HG03432 (cell line): ENCODE measurements around the gene CNTFR.
A peak's percentile ranks its signal among the peaks of the same experiment; 100 is the strongest.
"Not testable (repeated sequence)": the region's sequence is repeated elsewhere in the genome, so short reads cannot be mapped to it uniquely, and the experiment has no call there.

Experiments
- ATAC-seq: cut with Tn5 transposase; IDR thresholded peaks from one replicate; pipeline ENCODE4 v1.9.1; 2021; ENCODE audit warnings: mild to moderate bottlenecking, moderate library complexity; ENCODE audit not compliant: unreplicated experiment

Gene CNTFR, protein sequence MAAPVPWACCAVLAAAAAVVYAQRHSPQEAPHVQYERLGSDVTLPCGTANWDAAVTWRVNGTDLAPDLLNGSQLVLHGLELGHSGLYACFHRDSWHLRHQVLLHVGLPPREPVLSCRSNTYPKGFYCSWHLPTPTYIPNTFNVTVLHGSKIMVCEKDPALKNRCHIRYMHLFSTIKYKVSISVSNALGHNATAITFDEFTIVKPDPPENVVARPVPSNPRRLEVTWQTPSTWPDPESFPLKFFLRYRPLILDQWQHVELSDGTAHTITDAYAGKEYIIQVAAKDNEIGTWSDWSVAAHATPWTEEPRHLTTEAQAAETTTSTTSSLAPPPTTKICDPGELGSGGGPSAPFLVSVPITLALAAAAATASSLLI

DNA sequence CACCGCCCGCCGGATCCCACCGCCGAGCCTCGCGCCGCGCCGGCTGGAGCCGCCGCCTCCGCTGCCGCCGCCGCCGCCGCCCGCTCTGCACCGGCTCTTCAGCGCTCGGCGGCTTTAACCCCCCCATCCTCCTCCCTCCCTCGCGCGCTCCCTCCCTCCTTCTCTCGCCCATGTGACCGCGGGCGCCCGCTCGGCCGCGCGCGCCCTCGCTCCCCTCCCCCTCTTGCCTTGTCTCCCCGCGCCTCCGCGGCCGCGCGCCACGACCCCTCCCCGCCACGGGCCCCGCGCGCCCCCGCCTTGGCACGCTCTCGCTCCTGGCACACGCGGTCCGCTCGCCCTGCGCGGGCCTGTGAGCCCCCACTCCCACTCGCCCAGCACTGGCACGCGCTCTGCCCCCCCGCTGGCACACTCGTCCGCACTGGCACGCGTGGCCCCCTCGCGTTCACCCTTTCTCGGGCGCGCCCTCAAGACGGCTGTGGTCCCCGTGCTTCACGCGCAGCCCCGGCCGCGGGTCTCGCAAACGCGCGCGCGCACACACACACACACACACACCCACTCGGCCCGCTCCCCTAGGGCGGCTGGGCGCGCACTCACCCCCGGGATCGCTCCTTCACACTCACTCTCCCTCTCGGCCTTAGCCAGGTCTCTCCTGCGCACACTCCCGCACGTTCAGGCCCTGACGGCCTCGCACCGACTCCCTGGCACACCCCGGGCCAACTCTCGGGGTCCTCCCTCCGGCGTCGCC is at the start of gene CNTFR:
Gene CNTFR, minus strand, starts transcription at position 89 of the 745 bp plus-strand sequence. CDS start 20,743 bp downstream, outside the sequence.
- ATAC-seq: no peak

DNA sequence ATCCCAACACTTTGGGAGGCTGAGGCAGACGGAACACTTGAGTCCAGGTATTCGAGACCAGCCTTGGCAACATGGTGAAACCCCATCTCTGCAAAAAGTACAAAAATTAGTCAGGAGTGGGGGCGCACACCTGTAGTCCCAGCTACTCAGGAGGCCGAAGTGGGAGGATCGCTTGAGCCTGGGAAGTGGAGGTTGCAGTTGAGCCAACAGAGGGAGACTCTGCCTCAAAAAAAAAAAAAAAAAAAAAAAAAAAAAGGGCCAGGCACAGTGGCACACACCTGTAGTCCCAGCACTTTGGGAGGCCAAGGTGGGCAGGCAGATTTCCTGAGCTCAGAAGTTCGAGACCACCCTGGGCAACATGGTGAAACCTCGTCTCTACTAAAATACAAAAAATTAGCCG is 49.8 kb upstream of the CNTFR start:
- ATAC-seq: not testable (repeated sequence)

DNA sequence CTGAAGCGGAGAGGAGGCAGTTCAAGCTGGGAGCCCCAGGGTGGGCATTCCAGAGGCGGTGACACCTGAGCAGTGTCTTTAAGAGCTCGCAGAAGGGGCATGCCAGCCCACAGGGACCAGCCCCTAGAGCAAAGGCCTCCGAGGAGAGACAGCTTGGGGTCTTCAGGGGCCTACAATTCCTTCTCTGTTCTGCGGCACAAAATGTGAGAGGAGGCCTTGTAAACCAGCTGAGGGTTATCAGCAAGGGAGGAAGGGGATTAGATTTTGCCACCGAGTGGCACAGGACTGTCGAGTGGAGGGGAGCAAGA is 48.6 kb upstream of the CNTFR start:
- no peak for ATAC-seq

DNA sequence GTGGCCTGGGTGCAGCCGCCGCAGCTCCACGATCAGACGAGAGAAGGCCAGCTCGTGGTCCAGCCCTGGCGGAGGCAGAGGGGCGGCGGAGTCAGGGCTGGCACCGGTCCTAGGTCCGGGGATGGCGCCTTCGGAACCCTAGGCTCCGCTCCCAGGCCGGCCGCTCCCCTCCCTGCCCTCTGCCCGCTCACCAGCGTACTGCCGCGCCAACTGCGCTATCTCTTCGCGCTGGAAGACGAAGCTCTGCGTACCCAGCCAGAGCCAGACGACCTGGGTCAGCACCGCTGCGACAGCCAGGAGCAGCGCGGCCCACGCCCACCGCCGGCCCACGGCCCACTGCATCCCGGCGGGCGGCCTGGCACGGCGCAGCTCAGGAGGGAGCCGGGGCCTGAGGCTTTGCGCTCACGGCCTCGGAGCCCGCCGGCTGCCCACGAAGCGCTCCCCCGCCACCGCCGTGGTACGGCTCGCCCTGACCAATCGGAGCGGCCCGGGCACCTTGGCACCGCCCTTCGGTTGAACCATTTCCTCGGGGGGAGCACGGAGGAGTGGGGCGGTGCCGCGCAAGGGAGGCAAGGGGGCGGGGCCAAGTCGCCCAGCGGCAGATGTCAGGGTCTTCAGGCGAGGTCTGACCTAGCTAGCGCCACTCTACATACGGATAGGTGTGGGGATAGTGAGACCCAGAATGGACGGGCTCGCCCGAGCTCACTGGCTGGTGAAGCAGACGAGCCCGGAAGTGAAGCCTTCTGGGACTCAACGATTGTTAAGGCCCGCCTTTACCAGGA is 48.0 kb upstream of the CNTFR start, which contains the start of gene SIGMAR1:
Gene SIGMAR1, minus strand, starts transcription at position 432 of the 782 bp plus-strand sequence. Its CDS starts 90 bp downstream, at position 342.
- peak; percentile 94 for ATAC-seq

DNA sequence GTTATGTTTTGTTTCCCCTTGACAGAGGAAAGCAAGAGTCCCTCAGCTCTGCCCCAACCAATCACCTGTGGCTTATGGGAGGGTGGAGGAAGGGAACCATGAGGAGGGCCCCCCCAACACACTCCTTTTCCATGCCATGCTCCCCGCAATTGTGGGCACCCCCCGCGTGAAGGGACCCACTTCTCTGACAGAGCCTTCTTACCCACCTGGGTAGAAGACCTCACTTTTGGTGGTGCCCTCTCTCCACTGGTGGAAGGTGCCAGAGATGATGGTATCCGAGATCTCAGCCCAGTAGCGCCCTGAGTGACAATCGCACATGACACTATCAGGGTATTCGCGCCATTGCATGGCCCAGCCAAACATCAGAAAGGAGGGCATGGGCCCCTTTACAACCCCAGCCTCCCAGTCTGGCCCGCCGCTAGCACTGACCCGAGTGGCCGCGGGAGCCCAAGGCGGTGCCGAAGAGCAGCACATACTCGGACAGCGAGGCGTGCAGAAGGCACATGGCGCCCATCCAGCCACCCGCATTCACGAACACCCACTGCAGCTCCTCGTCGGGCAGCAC is 47.3 kb upstream of the CNTFR start:
- ATAC-seq: no peak

DNA sequence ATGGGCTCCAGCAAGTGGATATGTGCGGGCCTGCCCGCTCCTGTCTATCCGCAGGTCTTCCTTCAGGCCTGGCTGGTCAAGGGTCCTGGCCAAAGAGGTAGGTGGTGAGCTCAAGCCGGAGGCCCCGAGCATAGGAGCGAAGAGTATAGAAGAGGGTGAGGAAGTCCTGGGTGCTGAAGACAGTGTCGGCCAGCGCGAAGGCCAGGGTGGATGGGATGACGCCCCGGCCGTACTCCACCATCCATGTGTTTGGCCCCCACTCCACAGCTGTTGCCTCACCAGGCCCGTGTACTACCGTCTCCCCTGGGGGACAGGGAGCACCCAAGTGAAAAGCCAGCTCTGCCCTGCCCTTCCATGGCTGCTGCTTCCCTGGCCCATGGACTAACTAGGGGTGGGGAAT is 46.0 kb upstream of the CNTFR start:
- ATAC-seq: no peak

DNA sequence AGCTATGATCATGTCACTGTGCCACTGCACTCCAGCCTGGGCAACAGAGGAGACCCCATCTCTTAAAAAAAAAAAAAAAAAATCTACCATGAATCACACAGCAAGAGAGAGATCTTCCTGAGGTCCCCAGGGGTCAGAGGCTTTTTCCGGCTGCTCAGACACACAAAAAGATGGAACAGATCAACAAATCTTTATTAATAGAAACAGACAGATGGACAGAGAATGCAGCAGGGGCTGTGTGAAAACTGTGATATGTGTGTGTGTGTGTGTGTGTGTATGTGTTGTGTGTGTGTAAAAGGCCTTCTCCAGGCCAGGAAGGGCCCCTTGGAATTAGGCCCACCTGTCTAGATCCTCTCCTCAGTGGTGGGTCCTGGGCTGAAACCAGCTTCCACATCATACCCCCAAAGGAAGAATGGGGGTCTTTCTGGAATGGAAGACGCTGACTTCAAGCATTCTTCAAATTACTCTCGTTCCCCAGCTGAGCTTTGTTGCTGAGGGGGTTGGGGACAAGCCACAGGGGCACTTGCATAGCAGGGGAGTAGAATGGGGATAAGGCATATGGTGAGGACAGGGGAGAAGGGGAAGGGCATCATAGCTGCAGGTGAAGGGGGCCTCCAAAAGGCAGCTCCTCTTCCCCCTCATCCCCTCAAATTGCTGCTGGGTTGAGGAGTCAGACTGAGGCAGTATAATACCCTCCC is 45.2 kb upstream of the CNTFR start:
- ATAC-seq: no peak

DNA sequence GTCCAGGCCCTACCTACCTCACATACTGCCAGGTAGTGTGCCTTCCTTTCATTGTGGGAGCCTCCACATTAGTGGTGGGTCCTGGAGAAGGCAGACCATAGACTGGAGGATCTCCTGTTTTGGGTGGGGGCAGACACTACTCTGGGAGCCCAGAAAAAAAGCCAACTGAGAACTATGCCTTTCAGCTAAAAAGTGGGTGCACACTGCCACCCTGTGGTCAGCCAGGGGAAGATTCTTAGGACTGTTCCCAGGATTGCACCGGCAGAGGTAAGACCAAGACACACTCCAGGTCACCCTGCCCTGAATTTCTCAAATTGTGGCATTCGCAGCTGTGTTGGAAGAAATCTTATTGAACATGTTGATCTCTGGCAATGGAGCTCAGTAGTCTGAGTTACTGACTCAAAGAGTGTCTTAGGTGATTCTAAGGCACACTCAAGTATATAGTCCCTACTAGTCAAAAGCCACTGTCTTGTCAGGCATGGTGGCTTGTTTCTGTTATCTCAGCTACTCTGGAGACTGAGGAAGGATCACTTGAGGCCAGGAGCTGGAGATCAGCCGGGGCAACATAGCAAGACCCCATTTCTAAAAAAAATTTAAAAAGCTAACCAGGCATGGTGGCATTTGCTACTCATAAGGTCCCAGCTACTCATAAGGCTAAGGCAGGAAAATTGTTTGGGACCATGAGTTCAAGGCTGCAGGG is 44.5 kb upstream of the CNTFR start:
- no peak for ATAC-seq

DNA sequence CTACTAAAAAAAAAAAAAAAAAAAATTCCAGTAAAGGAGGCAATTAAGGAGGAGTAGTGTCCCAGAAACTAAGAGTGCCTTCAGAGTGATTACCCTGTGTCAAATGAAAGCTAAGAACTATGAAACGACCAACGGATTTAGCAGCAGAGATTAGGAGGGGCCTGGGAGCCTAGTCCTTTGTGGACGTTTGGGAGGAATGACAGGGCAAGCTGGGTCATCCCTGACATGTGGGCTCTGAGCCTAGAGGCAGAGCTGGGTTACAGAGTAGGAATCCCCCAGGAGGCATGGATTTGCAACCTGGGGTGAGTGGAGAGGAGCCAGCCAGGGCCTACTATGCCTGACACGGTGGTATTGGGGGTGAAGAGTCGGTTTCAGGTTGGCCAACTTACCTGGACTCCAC is 43.6 kb upstream of the CNTFR start:
- no peak for ATAC-seq

DNA sequence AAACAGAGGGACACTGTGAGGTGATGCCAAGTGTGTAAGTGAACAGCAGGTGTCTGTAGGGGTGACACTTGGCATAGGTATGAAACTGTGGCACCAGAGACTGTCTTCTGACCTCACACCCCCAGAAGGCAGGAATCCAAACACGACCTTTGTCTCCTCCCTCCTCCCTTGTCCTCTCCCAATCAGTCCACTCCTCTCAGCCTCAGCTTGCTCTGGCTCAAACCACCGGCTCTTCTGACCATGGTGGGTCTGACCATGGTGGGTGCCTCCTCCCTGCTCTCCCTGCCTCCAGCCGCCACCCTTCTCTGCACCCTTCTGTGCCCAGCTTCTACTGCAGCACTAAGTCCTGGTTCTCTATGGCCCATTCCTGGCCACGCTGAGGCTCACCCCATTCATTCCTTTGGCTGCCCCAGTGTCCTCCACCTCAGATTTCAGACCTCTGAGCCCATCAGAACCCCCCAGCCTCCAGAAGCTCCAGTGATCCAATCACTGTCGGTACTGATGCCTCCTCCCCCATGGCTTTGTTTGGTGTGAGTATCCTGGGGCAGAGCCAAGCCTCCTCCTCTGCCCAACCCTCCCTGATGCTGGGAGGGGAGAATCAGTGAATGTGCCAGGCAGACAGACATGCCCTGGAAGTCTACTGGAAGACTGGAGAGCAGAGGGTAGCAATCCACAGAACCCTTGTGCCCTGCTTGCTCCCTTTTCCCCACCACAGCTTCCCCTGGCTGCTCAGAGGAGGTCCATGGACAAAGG is 41.1 kb upstream of the CNTFR start:
- ATAC-seq: no peak

DNA sequence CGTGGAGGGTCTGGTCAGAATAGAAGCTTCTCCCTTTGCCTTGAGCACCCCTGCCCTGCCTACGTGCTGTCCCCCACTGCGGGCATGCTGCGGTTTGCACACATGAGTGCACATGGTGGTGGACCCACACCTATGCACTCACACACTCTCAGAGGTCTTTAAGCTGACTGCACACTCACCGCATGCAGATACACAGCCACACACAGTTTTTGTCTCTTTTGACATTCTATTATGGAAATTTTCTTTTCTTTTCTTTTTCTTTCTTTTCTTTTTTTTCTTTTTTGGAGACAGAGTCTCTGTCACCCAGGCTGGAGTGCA is 39.9 kb upstream of the CNTFR start:
- no peak for ATAC-seq

DNA sequence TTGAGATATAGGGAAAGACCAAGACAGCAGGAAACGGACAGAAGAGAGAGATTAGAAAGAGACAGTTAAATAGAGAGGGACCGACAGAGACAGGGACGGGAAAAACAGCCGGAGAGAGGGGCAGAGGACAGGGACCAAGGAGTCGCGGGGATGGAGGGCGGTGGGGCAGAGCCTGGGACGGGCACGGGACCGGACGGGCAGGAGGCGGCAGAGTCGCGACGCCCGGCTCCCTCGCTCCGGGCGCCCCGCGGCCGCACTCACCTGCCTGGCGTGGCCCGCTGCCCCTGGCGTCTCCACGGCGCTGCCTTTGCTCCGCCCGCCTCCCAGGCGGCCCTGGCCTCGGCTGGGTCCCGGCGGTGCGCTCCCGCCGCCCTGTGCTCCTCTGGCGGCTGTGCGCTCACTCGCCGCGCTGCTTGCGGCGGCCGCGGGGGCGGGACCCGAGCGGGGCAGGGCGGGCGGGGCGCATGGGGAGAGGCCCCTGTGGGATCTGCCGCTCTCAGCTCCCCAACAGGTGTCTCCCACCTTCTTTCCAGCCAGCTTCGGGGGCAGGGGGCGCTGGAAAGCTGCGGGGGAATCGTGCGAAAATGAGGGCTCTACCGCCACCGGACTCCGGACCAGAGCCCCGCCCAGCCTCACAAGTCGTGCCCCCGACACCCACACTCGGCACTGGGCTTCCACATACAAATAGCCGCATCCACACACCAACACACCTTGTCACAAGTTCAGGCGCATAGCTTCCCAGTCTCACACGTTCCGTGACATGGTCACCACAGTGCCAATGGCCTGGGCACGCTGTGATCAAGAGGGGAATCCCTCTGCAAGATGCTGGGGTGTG is 39.3 kb upstream of the CNTFR start, which contains the start of gene ARID3C:
Gene ARID3C, minus strand, starts transcription at position 411 of the 835 bp plus-strand sequence. CDS start 1,052 bp downstream, outside the sequence.
- ATAC-seq: peak; percentile 57

DNA sequence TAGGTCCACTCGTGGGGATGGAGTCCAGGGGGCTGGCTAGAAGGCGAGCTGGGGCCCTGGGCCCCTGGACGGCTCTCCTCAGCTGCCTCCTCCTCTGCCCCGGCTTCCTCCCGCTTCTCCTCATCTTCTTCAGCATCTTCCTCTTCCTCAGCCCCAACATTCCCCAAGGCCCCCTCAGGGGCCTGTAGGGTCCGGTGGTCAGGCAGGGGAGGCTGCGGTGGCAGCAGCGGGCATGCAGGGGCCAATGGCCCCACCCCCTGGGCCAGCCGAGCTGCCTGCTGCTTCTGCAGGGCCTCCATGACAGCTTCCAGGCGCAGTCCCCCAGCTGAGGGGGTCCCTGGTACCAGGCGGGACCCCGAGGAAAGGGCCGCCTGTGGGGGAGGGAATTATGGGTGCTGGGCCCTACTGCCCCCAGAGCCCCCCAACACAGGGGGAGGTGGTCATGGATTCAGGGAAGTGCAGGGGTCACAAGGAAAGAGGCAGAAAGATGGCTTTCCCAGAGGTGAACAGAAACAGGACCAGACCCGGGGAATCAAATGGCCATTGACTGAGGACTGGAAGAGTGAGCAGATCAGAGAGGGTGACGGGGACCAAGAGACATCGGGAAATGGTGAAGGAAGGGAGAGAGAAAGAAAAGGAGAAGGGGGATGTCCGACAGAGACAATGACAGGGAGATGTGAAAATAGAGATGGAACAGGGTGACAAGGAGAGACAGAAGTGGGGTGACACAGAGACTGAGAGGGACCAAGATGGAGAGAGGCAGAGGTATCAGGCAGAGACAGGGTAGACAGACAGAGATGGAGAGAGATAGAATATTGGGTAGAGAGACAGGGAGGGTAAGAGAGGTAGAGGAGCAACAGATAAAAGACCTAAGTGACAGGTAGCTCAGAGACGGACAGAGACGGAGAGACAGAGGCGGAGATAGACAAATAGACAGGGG is 38.5 kb upstream of the CNTFR start:
- no peak for ATAC-seq

DNA sequence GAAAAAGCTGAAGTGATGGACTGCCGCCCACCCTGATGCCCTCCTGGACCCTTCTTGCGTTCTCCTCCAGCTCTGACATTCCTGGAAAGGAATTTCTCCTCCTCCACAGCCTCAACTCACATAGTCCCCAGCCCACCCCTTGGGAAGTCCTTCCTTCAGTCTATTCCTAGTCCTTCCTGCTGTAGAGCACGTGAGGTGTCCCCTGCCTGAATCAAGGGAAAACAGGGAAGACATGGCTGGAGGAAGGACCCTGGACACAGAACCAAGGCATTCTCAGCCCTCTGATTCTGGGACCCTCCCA is 35.6 kb upstream of the CNTFR start:
- no peak for ATAC-seq

DNA sequence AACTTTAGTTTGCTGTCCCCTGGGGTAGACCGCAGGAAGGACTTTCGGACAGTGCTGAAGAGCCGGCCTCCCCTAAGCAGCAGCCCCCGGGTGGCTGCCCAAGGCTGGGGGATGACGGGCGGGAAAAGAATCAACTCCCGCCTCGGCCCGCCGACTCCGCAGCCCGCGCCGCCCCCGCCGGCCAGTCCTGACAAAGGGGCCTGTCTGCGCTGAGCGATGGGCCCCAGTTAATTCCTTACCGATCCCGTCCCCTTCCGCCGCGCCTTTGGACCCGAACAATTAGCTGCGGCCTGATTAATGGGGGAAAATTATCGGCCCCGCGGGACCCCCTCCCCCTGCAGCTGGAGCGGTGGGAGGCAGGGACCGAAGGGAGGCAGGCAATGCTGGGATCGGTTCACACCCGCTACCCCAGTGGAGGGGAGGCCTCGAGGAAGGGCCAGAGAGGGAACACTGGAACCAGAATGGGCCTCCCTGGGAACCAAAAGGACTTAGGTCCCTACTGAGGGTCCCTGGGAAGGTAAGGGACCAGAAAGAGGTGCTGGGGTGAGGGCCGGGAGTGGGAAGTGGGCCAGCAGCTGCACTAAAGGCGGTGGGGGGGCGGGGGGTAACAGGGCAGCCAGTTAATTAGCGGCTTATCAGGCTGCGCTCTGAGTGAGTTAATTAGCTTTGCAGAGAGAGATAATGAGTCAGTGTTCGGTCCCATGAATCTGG is 35.1 kb upstream of the CNTFR start:
- no peak for ATAC-seq

DNA sequence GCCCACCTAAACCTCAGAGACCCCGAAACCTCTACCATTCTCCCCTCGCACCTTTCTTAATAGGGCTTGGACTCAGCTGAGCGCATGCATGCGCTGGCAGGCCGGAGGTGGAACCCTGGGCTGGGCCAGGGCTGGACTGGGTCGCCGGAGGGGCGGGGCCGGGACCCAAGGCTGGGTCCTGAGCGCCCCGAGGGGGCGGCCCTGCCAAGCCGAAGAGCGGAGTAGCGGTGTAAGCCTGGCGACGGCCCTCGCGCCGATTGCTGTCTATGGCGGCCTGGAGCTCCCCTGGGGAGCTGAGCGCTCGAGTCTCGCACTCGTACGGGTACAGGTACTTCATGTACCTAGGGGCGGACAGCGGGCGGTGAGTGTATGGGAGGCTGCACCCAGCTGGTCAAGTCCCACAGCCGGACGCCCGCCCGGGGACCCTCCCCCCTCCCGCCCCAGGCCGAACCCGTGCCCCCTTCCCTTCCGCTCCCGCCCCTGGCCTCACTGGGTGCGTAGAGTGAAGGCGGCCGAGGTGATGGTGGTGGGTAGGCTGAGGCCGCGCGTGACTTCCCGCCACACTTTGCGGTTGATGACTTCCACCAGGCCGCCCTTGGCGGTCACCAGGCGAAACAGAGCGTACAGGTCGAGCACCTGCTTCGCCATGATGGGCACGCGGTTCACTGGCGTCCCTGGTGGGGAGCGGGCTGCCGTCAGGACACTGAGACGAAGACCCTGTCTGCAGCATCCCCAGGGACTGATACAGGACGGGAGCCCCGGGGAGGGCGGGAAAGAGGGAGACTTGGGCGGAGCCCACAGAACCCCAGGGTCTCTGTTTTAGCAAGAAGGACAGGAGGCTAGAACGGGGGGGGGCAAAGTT is 34.1 kb upstream of the CNTFR start:
- no peak for ATAC-seq
